HG03103 (cell line): ENCODE results near the gene SLC12A1.

Source experiments
- ATAC-seq: cut with Tn5 transposase; IDR thresholded peaks from one replicate; pipeline ENCODE4 v1.9.1; 2021; ENCODE audit warnings: low read depth; ENCODE audit not compliant: unreplicated experiment

The SLC12A1 gene

DNA sequence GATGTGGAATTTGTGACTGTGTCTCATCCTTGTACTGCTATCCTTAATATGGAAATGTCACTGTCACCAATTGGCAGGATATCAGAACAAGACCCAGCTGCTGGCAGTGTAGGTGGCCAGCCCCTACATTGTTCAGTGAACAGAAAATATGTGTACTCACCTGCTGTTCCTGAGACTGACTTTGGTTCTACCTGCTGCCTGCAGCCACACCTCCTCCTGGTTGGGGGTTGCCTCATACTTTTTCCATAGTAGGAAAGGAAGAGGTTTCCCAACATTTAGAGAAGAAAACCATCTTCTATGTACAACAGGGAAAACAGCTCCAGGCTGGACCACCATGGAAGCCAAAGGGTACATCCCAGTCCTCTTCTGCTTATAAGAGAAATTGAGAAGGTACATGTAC is 35.9 kb downstream of the SLC12A1 start:
- no peak for ATAC-seq

GRCh38 chr15:48242535-48242934 is 36.4 kb downstream of the SLC12A1 start:
- ATAC-seq = no peak

GRCh38 chr15:48244921-48245320 is 38.8 kb downstream of the SLC12A1 start:
- ATAC-seq = no peak

DNA sequence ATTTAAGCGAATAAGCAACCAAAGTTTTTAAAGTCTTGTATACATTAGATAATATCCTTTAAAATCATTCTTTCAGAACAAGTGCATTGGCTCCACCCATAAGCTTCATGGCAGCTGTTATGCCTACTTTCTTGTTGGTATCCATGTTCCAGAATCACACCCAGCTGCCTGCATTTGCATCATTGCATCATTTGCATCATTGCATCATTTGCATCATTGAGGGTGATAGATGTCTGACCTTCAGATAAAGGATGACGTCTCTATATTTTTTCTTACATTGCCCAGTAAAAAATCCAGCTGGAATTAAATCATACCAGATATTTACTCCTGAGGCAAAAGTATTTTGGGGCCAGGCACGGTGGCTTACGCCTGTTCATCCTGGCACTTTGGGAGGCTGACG is 42.3 kb downstream of the SLC12A1 start:
- ATAC-seq = no peak

GRCh38 chr15:48250640-48251076 is 44.6 kb downstream of the SLC12A1 start:
- ATAC-seq = no peak

- no peak for ATAC-seq
These were observed 47.1 kb downstream of the SLC12A1 start for GRCh38 chr15:48253172-48253571.

GRCh38 chr15:48265135-48265534 is 59.0 kb downstream of the SLC12A1 start:
- ATAC-seq = no peak

DNA sequence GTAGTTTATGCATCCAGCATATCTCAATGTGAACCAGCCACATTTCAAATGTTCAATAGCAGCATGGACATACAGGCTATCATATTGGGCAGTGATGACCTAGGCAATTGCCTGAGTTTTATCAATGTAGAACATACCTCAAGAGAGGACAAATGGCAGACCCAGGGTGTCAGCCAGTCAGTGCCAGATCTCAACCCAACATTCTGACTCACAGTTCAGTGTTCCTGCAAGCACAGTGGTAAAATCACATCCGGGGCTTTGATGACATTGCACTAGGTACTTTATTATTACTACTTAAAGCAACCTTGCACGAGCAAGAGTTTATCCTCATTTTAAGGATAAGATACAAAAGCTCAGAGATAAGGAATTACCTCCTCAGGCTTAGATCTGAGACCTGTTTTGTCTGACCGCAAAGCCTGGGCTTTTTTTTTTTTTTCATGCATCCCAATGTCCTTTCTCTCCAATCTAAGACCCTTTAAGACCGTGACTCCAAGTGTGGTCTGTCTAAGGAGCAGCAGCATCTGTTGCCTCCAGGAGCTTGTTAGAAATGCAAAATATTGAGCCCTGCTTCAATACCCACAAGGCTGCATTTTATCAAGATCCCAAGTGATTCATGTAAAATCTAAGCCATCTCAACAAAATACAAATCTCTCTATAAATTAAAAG is 60.1 kb downstream of the SLC12A1 start:
- no peak for ATAC-seq

DNA sequence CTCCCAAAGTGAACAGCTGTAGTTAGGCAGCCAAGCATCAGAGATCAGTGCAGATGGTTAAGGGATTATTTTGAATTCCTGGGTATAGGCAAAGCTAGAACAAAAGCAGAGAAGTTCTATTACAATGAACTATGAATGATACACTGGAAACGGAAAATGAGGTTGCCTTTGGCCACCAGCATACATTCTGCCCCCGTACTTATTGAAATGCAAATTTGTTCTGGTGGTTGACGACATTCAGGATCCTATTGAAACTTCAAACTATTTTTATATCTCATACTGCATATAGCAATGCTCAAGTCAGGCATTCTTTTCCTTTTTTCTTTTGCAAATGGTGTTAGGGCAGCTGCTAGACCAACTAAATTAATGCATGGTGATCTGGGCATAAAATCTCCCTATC is 61.7 kb downstream of the SLC12A1 start:
- no peak for ATAC-seq

GRCh38 chr15:48273049-48273448 is 66.9 kb downstream of the SLC12A1 start:
- ATAC-seq = no peak

GRCh38 chr15:48278666-48279065 is 72.6 kb downstream of the SLC12A1 start:
- ATAC-seq = no peak

DNA sequence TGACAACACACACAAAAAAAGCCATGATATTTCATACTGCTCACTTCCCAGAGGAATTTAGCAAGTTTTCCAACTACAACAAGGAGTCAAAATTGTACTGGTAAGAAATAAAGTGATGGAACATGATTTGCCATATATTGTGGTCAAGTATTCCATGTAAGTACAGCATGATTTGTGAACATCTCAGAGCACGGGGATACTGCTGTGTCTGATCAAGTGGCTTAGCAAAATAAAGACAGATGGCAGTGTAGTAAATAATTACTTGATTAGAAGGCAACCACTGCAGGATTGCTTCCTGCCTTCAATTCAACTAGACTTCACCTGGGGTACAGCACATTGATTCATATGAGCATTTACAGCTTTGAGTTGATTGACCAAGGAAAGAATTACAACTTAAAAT is 73.5 kb downstream of the SLC12A1 start:
- no peak for ATAC-seq

DNA sequence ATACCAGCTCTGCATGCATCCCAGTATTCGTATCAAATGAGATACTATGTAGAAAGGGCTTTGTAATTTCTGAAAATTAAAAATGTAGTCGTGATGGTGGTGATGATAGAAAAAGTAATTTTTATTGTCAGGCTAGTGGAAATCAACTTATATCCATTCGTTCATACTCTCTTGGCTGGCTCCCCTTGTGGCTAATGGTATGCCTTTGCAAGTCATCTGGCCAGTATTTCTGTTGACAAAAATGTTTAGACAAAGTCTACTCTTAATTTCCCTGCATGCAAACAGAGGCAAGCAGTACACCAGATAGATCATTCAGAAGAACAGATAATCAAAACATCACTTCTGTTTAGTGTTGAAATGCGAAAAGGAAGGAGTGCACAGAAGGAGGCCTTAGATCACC is 75.6 kb downstream of the SLC12A1 start:
- no peak for ATAC-seq

DNA sequence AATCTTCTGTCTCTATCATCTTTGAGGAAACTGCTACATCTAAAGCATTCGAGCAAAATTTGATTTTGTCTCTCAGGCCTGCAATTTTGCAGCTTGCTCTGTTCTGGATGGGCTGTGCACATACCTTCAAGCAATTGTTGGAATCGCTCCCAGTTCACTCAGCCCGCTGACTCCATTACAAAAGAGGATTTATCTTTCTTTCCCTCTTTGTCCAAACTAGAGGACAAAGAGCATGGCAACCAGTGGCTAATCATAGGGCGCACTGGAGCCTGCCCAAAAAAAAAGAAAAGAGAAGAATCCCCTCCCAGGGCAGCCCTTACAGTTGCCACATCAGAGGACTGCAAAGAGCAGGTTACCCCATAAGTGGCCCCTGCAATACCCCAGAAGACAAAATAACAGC is 76.1 kb downstream of the SLC12A1 start:
- no peak for ATAC-seq

DNA sequence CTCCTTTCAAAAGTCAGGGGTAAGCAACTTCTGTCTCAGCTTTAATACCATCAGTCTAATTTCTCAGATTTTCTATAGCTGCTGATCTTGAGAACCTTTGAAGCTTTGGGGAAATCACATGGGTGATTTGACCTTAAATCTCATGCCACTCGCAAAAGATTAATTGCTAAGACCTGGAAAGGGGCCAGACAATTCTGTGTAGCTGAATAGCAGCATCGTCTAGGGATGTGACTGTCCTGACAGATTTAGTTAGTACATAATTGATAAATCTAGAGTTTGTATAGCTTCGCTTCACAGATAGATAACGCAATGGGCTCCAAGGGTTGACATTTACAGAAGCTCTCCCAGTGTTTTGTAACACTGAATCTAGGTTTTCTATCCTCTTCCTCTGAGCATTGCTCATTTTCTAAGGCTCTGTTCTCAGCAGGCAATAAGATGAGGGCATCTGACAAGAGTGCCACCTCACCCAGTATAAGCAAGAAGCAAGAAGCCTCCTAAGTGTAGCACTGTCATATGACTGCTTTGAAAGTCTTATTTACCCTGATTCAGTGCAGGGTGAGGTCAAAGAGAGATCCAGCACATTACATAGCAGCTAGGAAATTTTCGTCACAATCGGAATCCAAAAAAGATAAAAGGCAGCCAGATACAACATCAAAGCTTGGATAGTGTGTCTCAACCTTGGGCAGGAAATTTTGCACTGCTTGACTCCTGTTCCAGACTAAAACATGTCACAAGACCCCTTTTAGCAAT is 77.5 kb downstream of the SLC12A1 start:
- no peak for ATAC-seq

GRCh38 chr15:48285329-48286214 is 79.5 kb downstream of the SLC12A1 start:
- peak; percentile 84 for ATAC-seq

- no peak for ATAC-seq
These were observed 83.5 kb downstream of the SLC12A1 start for GRCh38 chr15:48289628-48290027.

- no peak for ATAC-seq
These were observed 86.4 kb downstream of the SLC12A1 start for GRCh38 chr15:48292458-48292857.

DNA sequence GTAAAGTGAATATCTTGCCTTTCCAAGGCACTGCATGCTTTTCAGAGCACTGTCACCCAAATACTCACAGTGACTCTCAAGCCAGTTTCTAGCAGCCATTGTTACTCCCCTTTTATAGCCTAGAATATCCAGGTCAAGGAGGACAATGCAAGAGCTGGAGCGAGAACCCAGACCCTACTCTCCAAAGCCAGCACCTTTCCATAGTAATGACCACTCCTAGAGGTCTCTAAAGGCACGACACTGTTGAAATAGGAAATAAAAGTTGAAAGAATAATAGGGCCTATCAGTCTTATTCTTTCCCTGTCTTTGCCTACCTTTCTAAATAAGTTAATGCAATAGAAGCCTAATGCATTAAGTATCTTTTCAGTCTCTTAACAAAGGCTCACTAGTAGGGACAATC is 91.6 kb downstream of the SLC12A1 start:
- ATAC-seq = no peak

DNA sequence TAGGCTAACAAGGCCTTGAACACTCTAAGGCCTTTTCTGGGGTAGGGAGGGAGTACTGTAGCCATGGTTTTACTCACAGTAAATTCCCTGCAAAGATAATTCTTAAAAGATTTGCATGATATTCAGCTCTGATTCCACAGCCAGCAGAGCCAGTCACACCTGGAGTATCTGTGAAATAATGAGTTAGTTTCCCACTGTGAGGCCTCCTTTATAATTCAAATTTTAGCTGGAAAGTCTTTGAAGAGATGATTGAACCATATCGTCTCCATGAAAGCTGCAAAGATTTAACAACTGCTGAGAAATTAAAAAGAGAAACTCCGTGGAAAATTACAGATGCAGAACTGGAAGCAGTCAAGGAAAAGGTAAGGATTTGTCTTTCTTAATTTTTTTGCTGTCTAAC is 92.8 kb downstream of the SLC12A1 start:
- no peak for ATAC-seq

DNA sequence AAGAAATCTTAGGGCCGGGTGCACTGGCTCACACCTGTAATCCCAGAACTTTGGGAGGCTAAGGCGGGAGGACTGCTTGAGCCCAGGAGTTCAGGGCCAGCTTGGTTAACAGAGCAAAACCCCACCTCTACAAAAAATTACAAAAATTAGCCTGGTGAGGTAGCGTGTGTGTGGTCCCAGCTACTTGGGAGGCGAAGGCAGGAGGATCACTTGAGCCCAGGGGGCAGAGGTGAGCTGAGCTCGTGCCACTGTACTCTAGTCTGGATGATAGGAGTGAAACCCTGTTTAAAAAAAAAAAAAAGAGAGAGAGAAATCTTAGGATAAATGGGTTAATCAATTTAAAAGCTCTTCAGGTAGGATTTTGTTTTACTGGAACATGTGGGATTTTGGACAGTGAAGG is 93.9 kb downstream of the SLC12A1 start:
- no peak for ATAC-seq
